HG03064 (cell line): Measurements from ENCODE around the gene NCF4.

Source experiments
- ATAC-seq: cut with Tn5 transposase; IDR thresholded peaks from one replicate; pipeline ENCODE4 v1.9.1; 2021; ENCODE audit warnings: low read depth; ENCODE audit not compliant: unreplicated experiment

NCF4 gene

GRCh38 chr22:36918586-36919284 is 57.9 kb downstream of the NCF4 start:
- no peak for ATAC-seq

- ATAC-seq = no peak
Observed at GRCh38 chr22:36921309-36922104, 60.7 kb downstream of the NCF4 start.

GRCh38 chr22:36922105-36922608 is 61.4 kb downstream of the NCF4 start:
- no peak for ATAC-seq

DNA sequence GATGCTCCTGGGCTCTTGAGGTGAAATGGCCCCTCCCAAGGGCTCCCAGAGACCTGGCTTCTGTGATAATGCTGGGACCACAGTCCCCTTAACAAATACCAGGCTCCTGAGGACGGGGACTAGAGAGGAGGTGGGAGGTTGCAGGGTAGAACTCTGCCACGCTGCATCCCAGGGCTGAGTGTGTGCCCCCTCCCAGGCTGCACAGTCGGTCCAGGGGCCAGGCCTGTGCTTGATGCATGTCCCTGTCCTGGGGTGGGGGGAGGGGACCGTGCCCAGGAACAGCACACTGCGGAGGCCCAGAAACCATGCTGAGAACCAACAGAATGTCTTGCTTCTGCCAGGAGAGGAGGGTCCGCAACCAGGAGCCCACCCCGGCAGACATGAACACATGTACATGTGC is 61.9 kb downstream of the NCF4 start:
- no peak for ATAC-seq

DNA sequence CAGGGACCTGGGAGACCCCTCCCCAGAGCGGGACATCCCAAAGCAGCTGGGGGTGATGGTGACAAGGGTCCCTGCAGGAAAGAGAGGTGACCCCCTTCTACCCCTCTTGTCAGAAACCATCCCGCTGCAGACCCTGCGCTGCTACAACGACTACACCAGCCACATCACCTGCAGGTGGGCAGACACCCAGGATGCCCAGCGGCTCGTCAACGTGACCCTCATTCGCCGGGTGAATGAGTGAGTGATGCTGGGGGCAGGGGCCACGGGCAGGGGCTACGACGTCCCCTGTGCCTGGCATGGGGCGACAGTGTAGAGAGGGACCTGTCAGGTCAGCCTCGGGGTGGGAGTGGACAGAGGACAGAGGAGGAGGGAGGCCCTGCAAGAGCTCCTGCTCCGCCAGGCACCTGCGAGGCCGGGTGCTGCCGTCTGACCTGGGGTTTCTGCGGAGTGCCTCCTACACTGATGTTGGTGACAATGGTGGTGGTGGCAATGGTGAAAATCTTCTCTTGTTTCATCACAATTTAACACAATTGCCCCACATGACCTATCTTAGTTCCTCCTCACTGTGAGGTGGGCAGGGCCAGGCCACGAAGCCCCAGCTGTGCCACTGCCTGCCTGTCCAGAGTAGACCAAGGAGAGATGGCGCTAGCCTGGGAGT is 62.5 kb downstream of the NCF4 start:
- ATAC-seq = no peak

DNA sequence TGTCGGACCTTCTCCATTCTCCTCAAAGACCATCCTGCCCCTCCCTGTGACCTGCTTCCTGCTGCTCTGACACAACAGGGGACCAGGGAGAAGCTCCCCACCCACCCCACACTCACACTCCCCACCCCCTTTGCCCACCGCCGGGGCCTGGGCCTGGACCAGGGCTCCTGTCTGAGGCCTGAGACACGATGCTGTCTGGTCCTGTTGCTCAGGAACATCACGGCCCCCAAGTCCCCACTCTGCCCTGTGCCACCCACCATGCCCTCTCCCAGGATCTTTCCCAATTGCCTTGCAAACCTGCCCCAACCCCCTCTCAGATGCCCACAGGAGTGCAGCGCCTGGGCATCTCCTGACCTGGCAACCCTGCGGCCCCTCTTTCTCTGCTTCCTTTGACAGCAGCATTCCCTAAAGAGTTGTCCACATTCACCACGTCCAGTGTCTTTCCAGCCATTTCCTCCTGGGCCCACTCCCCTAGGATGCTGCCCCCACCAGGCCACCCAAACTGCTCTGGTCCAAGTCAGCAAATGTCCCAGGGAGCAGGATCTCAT is 63.4 kb downstream of the NCF4 start:
- ATAC-seq = no peak

- ATAC-seq = no peak
Observed at GRCh38 chr22:36925388-36926290, 64.8 kb downstream of the NCF4 start.

GRCh38 chr22:36926309-36926708 is 65.5 kb downstream of the NCF4 start:
- no peak for ATAC-seq

- ATAC-seq = no peak
Observed at GRCh38 chr22:36926721-36927435, 66.1 kb downstream of the NCF4 start.
